ENCODE results near the gene TOMM70.
"Not testable (repeated sequence)": the region's sequence is repeated elsewhere in the genome, so short reads cannot be mapped to it uniquely, and the experiment has no call there.

The TOMM70 gene

DNA sequence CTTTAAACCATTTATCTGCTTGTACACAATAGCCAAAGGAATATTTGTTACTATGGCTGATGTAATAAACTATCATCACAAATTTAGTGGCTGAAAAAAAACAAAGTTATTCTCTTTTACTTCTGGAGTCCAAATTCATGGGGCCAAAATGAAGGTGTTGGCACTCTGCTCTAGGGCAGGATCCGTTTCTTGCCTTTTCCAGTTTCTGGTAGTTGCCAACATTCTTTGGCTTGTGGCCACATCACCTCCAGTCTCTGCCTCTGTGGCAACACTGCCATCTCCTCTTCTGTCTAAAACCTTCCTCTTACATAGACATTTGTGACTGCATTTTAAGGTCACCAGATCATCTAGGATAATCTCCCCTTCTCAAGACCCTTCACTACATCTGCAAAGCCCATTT is 39.0 kb downstream of the TOMM70 start:
- no peak for FAIRE-seq

DNA sequence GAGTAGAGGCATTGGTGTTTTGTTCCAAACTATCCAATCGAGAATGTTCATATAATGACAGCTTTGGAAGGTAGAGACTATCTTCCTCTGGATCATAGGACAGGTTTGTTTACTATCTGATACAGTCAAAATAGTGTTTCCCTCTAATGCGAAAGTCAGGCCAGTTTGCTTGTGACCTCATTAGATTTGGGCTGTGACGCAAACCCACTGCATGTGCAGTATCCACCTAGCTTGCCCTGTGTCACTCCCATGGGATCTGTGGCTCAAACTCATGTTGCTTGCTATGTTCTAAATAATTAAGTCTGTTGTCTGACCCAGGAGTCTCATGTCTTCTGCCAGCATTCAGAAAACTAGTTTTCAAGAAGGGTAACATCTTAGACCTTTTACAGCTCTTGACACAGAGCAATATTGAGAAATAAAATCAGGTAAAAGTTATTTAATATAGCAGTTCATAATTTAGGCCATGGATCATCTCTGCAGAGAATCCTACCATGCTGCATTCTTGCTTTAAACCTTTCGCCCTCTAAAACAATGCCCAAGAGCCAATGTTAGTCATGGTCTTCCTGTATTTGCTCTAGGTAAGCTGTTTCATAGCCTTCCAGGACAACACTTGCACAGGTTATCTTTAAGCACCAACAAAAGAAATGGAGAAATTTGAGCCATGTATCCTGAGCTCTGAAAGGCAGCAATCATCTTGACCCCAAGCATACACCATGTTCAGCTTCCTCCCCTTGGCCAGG is 40.0 kb downstream of the TOMM70 start:
- no peak for FAIRE-seq

DNA sequence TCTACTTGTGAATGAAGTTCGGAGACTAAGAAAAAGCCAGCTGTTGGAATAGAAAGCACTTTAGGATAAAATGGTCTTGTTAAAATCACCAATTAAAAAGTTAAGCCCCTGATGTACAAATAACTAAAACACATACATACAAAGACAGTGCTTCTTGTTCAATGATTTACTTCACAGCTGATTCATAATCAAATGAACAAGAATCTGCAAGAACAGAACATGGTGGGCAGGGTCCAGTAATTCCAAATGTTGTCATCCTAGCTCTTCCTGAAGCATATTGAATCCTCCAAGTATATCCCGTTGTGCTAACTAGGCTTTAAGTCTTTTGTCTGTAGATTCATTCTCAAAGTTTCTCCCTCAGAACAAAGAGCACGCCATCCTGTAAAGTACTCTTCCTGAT is 41.9 kb downstream of the TOMM70 start:
- FAIRE-seq, result no peak

DNA sequence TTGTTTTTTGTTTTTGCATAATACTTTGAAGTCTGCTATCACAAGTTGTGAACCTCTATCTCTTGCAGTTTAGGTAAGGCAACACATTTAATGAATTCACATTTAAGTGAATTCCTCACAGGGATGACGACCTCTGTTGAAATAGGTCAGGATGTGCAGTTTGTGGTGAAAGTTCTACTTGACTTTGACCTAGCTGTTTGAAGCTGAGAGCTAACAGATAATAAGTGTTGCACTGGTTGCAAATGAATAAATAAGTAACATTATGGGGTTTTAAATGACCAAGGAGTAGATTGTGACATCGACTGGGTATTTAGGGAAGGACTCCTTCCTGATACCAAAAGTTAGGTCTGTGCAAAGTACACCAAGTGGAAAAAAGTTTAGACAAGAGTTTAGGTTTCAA is 42.5 kb downstream of the TOMM70 start:
- no peak for FAIRE-seq

DNA sequence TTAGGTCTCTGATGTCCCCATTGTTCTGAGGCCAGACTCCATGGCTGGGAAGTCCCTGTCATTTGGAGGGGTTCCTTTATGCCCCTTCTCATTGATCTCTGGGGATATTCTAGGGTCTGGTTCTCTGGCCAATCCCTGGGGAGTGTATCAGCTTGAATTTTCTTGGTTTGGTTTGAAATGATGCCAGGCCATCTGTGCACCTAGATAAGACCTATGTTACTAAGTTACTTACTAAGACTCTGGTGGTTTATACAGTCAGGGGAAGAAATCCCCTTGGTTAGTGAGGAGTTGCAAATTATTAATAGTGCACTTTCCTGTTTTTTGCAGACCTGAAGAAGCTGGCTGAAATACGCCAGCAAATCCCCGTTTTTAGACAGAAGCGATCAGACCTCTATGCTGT is 46.0 kb downstream of the TOMM70 start:
- FAIRE-seq, result no peak

DNA sequence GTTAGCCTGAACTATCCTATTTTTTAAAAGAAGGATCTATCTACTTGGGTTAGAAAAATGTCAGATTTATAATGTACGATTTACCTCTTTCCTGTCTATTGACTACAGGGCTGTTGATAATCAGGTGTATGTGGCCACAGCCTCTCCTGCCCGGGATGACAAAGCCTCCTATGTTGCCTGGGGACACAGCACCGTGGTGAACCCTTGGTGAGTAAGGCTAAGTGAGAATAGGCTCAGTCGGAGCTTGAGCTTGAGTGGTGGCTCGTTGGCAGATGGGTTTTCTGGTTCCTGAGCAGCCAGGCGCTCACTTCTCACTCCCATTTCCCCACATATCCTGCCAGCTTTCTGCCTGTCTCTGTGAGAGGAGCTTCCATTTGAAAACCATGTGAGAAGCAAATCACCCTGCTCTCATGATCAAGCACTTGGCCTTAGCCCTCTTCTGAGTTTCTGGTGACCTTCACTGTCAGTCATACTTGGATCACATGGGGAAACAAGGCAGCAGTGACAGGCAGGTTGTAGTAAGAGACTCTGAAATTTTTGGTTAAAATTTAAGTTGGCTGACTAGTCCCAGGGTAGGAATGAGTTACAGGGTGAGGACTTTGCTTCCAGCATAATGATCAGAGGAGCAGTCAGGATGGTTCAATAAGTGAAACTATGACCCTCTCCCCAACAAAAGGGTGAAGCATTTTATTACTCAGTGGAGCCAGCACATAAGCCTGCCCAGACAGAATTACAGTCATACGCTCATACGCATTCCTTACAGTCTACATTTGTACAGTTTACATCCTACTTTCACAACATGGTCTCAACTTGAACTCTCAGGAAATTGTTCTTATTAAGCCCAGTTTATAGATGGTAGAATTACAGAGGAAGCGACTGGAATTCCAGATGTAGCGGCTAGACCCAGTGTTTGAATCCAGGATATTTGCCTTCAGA is 48.3 kb downstream of the TOMM70 start:
- no peak for FAIRE-seq

DNA sequence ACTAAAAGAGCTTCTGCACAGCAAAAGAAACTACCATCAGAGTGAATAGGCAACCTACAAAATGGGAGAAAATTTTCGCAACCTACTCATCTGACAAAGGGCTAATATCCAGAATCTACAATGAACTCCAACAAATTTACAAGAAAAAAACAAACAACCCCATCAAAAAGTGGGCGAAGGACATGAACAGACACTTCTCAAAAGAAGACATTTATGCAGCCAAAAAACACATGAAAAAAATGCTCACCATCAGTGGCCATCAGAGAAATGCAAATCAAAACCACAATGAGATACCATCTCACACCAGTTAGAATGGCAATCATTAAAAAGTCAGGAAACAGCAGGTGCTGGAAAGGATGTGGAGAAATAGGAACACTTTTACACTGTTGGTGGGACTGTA is 49.1 kb downstream of the TOMM70 start:
- not testable (repeated sequence) for FAIRE-seq

DNA sequence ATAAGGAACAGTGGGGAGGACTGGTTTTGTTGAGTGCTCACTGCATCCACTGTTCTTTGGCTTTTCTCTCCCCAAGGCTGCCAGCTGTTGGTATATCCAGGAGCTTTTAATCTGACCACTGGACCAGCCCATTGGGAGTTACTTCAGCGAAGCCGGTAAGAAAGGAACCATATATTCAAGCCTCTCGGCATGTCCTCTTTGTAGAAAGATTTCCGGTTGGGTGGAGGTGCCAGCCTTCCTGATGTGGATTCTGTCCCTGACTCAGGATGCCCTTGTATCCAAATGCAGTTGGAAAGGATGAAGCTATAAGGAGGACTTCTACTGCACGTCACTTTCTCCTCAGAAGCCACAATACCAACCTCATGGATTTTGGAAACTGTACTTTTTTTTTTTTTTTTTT is 52.2 kb downstream of the TOMM70 start:
- no peak for FAIRE-seq

DNA sequence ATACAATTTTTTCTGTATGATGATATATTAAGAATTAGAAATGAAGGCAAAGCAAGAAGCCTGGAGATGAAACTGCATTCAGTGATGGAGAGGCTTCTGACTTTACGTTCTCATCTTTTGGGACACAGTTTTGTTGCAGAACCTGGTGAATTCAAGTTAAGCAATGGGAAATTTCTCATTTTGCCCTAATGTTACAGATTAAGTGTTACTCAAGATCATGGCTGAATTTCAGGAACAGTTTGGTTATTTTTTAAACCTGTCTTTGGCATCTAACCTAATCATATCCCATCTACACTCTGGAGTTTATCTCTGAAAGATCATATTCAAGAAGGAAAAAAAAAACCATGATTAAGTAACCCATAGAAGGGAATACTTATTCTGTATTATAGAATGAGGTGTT is 60.4 kb downstream of the TOMM70 start:
- FAIRE-seq, result no peak

DNA sequence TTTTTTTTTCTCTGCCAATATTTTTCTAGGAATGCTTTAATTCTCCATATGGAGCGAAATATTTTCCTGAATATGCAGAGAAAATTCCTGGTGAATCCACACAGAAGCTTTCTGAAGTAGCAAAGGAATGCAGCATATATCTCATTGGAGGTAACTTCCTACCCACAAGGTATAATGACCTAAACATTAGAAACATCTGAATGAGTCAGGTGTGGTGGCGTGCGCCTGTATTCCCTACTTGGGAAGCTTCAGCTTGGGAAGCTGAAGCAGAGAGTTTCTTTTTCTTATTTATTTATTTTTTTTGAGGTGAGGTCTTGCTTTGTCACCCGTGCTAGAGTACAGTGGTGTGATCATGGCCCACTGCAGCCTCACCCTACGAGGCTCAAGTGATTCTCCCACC is 61.1 kb downstream of the TOMM70 start:
- FAIRE-seq, result no peak

DNA sequence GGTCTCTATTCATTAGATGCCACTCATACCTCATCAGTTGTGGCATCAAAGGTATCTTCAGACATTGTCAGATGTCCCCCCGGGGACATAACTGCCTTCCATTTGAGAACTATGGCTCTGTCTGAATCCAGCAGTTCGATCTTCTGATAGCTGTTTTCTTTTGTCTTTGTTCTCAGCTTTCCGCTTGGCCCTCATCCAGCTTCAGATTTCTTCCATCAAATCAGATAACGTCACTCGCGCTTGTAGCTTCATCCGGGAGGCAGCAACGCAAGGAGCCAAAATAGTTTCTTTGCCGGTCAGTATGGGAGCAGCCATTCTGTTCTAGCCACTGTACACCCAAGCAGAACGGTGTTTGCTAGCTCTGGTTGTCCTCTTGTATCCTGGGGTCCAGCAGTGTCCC is 62.0 kb downstream of the TOMM70 start:
- no peak for FAIRE-seq

DNA sequence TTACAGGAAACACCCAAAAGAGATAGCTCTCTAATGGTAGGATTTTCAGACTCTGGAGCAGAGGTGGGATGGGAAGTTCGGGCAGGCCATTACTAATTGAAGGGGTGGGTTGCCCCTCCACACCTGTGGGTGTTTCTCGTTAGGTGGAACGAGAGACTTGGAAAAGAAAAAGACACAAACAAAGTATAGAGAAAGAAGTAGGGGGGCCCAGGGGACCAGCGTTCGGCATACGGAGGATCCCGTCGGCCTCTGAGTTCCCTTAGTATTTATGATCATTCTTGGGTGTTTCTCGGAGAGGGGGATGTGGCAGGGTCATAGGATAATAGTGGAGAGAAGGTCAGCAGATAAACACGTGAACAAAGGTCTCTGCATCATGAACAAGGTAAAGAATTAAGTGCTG is 64.7 kb downstream of the TOMM70 start:
- FAIRE-seq, result not testable (repeated sequence)

DNA sequence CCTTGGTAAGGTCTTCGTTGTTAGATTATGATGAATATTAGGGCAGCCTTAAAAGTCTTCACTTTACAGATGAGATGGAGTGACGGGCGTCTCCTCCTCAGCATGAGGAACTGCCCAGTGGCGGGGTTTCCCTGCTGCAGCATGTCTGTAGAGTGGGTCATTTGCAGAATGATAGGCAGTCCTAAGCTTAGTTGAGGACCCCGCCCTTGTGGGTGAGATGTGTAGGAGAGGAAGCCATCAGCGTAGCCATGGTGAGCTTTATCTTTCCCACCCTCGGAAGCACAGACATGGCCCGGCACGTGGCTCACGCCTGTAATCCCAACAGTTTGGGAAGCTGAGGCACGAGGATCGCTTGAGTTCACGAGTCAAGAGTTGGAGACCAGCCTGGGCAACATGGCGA is 65.5 kb downstream of the TOMM70 start:
- FAIRE-seq, result no peak

DNA sequence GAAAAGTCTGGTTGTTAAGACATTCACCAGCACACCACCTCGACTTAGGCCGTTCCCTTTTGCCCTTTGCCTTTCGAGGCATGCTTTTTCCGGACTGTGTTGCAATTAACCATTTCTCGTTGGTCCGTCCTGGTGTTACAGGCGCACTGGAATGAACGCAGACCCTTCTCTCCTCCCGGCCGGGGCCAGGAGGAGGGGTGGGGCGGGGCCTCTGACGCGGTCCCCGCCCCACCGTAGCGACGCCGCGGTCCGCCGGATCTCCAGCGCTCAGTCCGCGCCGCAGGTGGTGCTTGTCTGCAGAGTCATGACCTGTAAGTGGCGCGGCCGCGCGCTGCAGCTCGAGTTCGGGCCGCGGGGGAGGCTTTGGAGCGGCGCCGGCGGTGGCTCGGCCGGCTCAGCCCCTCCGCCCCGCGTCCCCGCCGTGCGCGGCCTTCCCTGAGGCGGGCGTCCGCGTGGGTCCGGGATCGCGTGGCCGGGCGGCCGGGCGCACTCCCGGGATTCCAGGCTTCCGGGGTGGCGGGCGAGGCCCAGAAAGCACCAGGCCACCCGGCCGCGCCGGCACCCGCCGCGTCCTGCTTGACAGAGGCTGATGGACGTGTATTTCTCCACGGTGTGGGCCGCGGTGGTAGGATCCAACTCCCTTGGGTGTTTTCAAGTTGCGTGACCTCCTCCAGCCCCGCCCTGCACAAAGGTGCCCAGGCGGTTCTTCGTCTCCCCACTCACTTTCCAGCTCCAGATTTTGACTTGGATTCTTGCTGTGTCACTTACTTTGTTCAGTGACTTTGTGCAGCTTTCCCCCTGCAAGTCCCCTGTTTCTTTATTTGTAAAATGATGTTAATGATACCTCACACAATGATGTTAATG is 66.2 kb downstream of the TOMM70 start, which contains the start of gene NIT2:
Gene NIT2, plus strand, starts transcription at position 270 of the 864 bp plus-strand sequence. Its CDS starts 35 bp downstream, at position 305.
- FAIRE-seq, result peak; percentile 72

DNA sequence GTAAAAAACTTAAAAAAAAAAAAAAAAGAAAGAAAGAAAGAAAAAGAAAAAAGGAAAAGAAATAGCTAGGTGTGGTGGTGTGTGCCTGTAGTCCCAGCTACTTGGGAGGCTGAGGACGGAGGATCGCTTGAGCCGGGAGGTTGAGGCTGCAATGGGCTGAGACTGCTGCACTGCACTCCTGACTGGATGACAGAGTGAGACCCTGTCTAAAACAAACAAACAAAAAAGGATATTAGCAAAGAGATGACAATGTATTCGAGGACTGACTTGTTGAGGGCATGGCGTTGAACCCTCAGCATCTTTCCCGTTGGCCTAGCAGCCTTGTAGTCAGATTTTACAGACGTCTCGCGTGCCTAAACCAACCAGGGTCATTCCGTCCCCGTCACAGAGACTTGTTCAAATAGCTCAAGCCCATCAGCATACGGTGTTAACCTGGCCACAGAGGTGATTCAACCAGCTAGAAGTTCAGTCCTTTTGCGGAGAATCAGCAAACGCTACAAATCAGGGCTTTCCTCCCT is 66.9 kb downstream of the TOMM70 start:
- no peak for FAIRE-seq

DNA sequence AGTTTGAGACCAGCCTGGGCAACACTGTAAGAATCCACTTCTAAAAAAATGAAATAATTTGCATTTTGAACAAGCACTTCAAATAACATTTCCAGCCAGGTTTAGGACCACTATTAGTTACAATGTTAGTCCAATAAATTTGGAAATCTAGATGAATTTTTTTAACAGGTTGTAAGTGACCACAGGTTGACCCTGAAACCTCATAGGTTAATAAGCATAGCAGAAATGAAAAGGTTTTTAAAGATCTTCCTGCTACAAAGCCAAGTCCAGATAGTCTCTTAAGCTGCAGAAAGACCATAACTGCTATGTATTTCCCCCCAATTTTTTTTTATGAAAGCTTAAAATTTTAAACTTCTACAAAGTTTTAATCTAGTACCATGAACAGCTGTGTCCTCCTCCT is 67.8 kb downstream of the TOMM70 start:
- FAIRE-seq, result no peak

DNA sequence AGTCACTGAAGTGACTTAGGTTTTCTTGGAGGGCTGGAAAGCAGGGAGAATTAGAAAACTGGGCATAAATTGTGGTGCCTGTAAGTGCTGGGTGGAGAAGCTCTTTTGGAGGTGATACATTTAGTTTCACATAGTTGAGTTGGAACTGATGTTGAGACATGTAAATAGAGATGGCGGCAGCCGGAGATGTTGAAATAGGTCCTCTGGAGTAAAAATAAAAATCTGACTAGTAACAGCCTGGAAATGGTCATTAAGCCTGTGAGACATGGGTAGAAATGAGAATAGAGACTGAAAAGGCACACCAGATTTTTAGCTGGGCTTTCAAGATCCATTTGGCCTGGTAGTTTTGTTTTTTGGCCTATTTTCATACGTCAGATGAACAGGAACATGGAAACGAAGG is 69.2 kb downstream of the TOMM70 start:
- FAIRE-seq, result no peak

DNA sequence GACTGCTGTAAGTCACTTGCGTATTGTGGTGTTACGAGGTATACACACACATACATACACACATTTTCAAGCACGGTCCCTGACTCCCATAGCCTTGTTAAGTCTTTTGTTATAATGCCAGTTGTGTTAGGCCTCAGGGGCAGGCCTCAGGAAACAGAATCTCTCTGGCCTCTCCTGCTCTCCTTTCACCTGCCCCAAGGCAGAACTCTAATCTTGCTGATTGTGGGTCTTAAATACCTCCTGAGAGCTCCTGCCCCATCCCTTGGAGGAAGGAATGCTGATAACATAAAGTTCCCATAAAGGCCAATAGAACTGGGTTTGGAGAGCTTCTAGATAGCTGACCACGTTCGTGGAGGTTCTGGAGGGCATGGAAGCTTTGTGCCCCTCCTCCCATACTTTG is 70.2 kb downstream of the TOMM70 start:
- FAIRE-seq, result no peak

DNA sequence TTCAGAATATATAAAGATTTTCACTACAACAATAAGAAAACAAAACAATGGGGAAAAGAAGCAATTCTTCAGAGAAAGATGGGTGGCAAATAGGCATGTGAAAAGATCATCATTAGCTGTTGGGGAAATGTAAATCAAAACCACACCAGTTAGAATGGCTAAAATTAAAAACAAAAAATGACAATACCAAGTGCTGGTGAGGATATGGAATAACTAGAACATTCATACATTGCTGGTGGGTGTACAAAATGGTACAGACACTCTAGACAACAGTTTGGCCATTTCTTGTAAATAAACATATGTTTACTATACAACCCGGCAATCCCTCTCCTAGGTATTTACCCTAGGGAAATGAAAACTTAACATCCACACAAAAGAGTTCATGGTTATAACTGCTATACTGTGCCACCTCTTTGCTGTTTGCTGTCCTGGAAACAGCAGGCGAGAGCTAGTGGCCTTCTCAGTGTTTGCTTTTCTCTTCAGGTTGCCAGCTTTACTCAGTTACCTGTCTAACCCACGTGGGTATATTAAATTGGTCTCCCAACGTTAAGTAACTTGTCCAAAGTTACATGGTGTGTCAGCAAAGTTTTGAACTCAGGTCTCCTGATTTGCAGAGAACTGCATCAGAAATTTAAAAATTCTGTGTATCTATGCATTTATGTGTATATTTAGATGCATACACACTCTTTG is 70.9 kb downstream of the TOMM70 start:
- no peak for FAIRE-seq

DNA sequence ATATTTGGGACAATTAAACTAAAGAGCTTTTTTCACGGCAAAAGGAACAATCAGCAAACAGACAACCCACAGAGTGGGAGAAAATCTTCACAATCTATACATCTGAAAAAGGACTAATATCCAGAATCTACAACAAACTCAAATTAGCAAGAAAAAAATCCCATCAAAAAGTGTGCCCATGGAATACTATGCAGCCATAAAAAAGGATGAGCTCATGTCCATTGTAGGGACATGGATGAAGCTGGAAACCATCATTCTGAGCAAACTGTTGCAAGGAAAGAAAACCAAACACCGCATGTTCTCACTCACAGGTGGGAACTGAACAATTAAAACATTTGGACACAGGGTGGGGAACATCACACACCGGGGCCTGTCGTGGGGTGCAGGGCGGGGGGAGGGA is 73.5 kb downstream of the TOMM70 start:
- not testable (repeated sequence) for FAIRE-seq

DNA sequence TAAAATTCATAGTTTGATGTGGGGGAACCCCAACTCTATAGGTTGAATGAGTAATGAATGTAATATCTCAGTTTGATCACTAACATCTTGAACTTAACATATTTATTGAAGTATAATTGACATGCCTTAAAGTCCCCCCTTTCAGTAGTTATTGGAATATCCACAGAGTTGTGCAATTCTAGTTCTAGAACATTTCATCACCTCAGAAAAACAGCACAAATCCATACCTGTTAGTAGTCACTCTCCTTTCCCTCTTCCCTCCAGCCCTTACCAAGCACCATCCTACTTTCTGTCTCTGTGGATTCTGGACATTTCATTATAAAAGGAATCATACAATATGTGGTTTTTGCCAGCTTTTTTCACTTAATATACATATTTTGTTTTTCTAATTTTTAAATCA is 75.1 kb downstream of the TOMM70 start:
- FAIRE-seq, result no peak

DNA sequence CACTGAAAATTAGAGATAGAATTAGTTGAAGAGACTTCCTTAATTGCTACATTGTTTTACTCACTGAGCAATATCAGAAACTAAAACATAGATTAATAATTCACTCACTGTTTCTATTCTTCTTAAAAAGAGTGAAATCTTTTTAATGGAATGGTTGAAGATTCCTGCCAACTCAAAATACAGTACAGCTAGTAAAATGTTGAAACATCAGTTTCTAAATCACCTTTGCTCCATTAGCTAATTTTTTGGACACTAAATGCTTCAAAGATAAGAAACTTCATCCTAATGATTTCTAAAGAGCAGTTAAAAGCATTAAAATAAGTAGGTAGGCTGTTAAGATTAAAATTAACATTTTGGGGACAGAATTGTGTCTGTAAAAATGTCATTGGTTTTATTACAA is 76.8 kb downstream of the TOMM70 start:
- no peak for FAIRE-seq
